Measurements from ENCODE around the gene TC2N. TPM values are rescaled to one million over a fixed set of nuclear protein-coding genes. Genes with fewer than 3 reads are reported as not detected.

TC2N gene
- total and polyA plus RNA-seq, 2 donors (not counting 1 experiment from before 2014, with no cell fraction given) = 3.7 to 10.4 TPM

DNA sequence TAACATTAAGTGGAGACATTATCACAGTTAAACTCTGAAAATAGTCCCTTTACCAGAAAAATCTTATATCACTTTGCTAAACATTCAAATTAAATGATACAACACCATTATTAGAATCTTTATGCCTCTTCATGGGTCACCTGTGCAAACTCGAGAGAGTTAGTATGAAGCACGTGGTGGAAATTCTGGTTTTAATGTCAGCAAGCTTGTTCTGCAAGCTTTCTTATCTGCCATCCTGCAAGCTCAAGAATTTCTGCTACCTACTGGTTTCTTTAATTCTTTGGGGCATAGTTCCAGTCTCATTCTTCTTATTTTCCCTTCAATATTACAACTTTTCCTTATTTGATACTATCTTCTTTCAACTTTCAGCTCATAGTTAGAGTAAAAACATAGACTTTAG lies 136.3 kb downstream of the TC2N start:
- no CpG with 5 or more reads among the region's 2 CpGs for WGBS (ENCODE audit: insufficient coverage)
- no peak overlapping the region for H3K9ac ChIP-seq (ENCODE audit: low read length)
- intact Hi-C loops (cut with micrococcal nuclease) = no loop called here
- no peak for ATAC-seq (ENCODE audit: low read depth)
- DNase-seq = no peak
- H3K27ac Mint-ChIP-seq = no peak overlapping the region
- H2AFZ ChIP-seq (ENCODE audit: insufficient read depth, low read depth, low read length, poor library complexity, severe bottlenecking) = no peak overlapping the region
- no peak overlapping the region for H3K4me2 ChIP-seq (replicated peaks; ENCODE audit: low read depth, low read length, poor library complexity, severe bottlenecking)
- H3K4me3 Mint-ChIP-seq = no peak overlapping the region
- peaks cover 0 to 5% (median 3%) of the 10 kb centered on the region in 4 experiments for H3K27me3 ChIP-seq (replicated peaks in 1 of 4; ENCODE audit: control extremely low read depth in 1 of 4, control insufficient read depth in 3 of 4, insufficient read depth in 4 of 4, low read length in 3 of 4)
- peaks cover 17% of the 10 kb centered on the region for H3K27me3 Mint-ChIP-seq
- no peaks in the 10 kb centered on the region for H4K20me1 ChIP-seq (ENCODE audit: control insufficient read depth, insufficient read depth, low read length, poor library complexity, severe bottlenecking)
- POLR2A ChIA-PET = no interaction called here
- H3K27ac ChIP-seq (ENCODE audit: low read length in 2 of 2) = no peak overlapping the region
- peaks cover 0 to 3% (median 0%) of the 10 kb centered on the region in 3 donors for H3K9me3 ChIP-seq (ENCODE audit: control extremely low read depth in 1 of 3, control insufficient read depth in 2 of 3, insufficient read depth in 1 of 3, low read length in 2 of 3)
- no peaks in the 10 kb centered on the region for H3K36me3 ChIP-seq (replicated peaks in 1 of 2; ENCODE audit: control extremely low read depth in 1 of 2, control insufficient read depth in 1 of 2, extremely low read depth in 1 of 2, insufficient read depth in 2 of 2, low read length in 1 of 2)
- H3K4me3 ChIP-seq (ENCODE audit: control extremely low read depth in 1 of 5, extremely low read depth in 1 of 5, insufficient read depth in 1 of 5, low read depth in 2 of 5, low read length in 4 of 5) = no peak overlapping the region
- no peaks in the 10 kb centered on the region for H3K79me2 ChIP-seq (ENCODE audit: control insufficient read depth, insufficient read depth, low read length)
- CTCF ChIA-PET = no interaction called here
- H3K9me3 Mint-ChIP-seq (ENCODE audit: insufficient read depth) = no peaks in the 10 kb centered on the region
- TF ChIP-seq, protein P1, sequence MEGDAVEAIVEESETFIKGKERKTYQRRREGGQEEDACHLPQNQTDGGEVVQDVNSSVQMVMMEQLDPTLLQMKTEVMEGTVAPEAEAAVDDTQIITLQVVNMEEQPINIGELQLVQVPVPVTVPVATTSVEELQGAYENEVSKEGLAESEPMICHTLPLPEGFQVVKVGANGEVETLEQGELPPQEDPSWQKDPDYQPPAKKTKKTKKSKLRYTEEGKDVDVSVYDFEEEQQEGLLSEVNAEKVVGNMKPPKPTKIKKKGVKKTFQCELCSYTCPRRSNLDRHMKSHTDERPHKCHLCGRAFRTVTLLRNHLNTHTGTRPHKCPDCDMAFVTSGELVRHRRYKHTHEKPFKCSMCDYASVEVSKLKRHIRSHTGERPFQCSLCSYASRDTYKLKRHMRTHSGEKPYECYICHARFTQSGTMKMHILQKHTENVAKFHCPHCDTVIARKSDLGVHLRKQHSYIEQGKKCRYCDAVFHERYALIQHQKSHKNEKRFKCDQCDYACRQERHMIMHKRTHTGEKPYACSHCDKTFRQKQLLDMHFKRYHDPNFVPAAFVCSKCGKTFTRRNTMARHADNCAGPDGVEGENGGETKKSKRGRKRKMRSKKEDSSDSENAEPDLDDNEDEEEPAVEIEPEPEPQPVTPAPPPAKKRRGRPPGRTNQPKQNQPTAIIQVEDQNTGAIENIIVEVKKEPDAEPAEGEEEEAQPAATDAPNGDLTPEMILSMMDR (IDR thresholded peaks at IDR 0.05) = no peak
- TF ChIP-seq EZH2 (IDR thresholded peaks at IDR 0.05; ENCODE audit: borderline replicate concordance, insufficient read depth, low read depth, low read length, poor library complexity, severe bottlenecking) = no peak
- H3K4me1 Mint-ChIP-seq = no peaks in the 10 kb centered on the region
- H3K4me1 ChIP-seq (ENCODE audit: control insufficient read depth in 2 of 2, insufficient read depth in 2 of 2, low read length in 2 of 2) = no peaks in the 10 kb centered on the region

DNA sequence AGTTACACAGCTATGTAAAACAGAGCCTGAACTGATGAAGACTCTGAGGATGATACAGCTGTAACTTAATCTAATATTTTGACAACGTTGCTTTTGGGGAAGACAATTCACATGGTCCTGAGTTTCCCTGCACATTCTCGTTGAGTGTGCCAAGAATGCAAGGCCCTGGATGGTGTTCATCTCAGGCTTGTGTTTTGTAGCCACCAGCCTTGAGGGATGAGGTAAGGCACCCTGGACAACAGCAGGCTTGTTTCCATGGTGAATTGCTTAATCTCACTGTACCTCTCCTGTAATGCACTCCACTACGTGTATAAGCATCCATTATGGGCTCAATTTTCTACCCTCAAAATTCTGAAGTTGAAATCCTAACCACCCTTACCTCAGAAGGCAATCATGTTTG lies 137.6 kb downstream of the TC2N start:
- Histone ChIP-seq H3K4me1 (ENCODE audit: control insufficient read depth in 2 of 2, insufficient read depth in 2 of 2, low read length in 2 of 2) (no peaks in the 10 kb centered on the region), H2AFZ (ENCODE audit: insufficient read depth, low read depth, low read length, poor library complexity, severe bottlenecking) (no peak overlapping the region), H3K9ac (ENCODE audit: low read length) (no peak overlapping the region), H3K4me3 (ENCODE audit: control extremely low read depth in 1 of 5, extremely low read depth in 1 of 5, insufficient read depth in 1 of 5, low read depth in 2 of 5, low read length in 4 of 5) (no peak overlapping the region), H3K9me3 (ENCODE audit: control extremely low read depth in 1 of 3, control insufficient read depth in 2 of 3, insufficient read depth in 1 of 3, low read length in 2 of 3) (peaks cover 0 to 3% (median 0%) of the 10 kb centered on the region in 3 donors), H3K27ac (ENCODE audit: low read length in 2 of 2) (no peak overlapping the region), H3K36me3 (replicated peaks in 1 of 2; ENCODE audit: control extremely low read depth in 1 of 2, control insufficient read depth in 1 of 2, extremely low read depth in 1 of 2, insufficient read depth in 2 of 2, low read length in 1 of 2) (no peaks in the 10 kb centered on the region), H3K4me2 (replicated peaks; ENCODE audit: low read depth, low read length, poor library complexity, severe bottlenecking) (no peak overlapping the region), H4K20me1 (ENCODE audit: control insufficient read depth, insufficient read depth, low read length, poor library complexity, severe bottlenecking) (no peaks in the 10 kb centered on the region), H3K79me2 (ENCODE audit: control insufficient read depth, insufficient read depth, low read length) (no peaks in the 10 kb centered on the region), H3K27me3 (replicated peaks in 1 of 4; ENCODE audit: control extremely low read depth in 1 of 4, control insufficient read depth in 3 of 4, insufficient read depth in 4 of 4, low read length in 3 of 4) (peaks cover 0 to 5% (median 3%) of the 10 kb centered on the region in 4 experiments)
- Mint-ChIP-seq H3K9me3 (ENCODE audit: insufficient read depth) (no peaks in the 10 kb centered on the region), H3K4me1 (no peaks in the 10 kb centered on the region), H3K27me3 (peaks cover 15% of the 10 kb centered on the region), H3K27ac (no peak overlapping the region), H3K4me3 (no peak overlapping the region)
- WGBS (ENCODE audit: insufficient coverage) = 90% methylated on average over 2 of the region's 3 CpGs
- intact Hi-C loops (cut with micrococcal nuclease) = no loop called here
- DNase-seq (no peak), ATAC-seq (ENCODE audit: low read depth) (no peak)
- no peak for TF ChIP-seq EZH2 (IDR thresholded peaks at IDR 0.05; ENCODE audit: borderline replicate concordance, insufficient read depth, low read depth, low read length, poor library complexity, severe bottlenecking)
- TF ChIP-seq, protein P1 (IDR thresholded peaks at IDR 0.05) = no peak
- ChIA-PET POLR2A (no interaction called here), CTCF (no interaction called here)

Other genes with a start within 250 kb of the TC2N start
- gene CATSPERB, start 135.4 kb downstream of the TC2N start, total RNA-seq = 0.12 TPM in 1 of 2 replicates, not detected in the other
- gene CATSPERB, start 135.4 kb downstream of the TC2N start, polyA plus RNA-seq = 0.07 and 0.18 TPM in 2 replicates
- gene FBLN5, start 80.2 kb upstream of the TC2N start, total RNA-seq = 0.12 and 0.37 TPM in 2 replicates
- gene FBLN5, start 80.2 kb upstream of the TC2N start, polyA plus RNA-seq = 0.13 and 0.31 TPM in 2 replicates
- gene TRIP11, start 172.5 kb upstream of the TC2N start, total RNA-seq = 62.2 and 69.9 TPM in 2 replicates
- 6.4 and 8.0 TPM in 2 replicates for gene TRIP11, start 172.5 kb upstream of the TC2N start, polyA plus RNA-seq
- 51.6 and 59.5 TPM in 2 replicates for gene ATXN3, start 239.0 kb upstream of the TC2N start, total RNA-seq
- gene ATXN3, start 239.0 kb upstream of the TC2N start, polyA plus RNA-seq = 14.4 and 16.2 TPM in 2 replicates